CD4-positive, alpha-beta T cell (primary cell): ENCODE data around the gene LGALS13. TPM values are rescaled to one million over a fixed set of nuclear protein-coding genes. Genes with fewer than 3 reads are reported as not detected.
A peak's percentile ranks its signal among the peaks of the same experiment; 100 is the strongest.

Source experiments
- ATAC-seq: fragments of 200-7000 bp; cut with Tn5 transposase; one replicate; pipeline ENCODE4 v1.10.0; 2022; ENCODE audit warnings: mild to moderate bottlenecking; ENCODE audit not compliant: poor library complexity
- CTCF ChIA-PET: fragments of 350-600 bp; sonication (Branson Sonifier 250); formaldehyde crosslinking; loops from one replicate; lab custom pipeline; 2021; ENCODE audit warnings: antibody characterized with exemption, inconsistent platforms; lab: Charles Lee
- POLR2A ChIA-PET: fragments of 350-600 bp; sonication (Branson Sonifier 250); formaldehyde crosslinking; loops from one replicate; lab custom pipeline; 2021; ENCODE audit warnings: antibody characterized with exemption, inconsistent platforms; lab: Charles Lee
- DNase-seq, 14 experiments: peaks; one replicate each; pipeline ENCODE4 v3.0.0-alpha.2; 2013 to 2020; ENCODE audit warnings: mixed read lengths in 2 of 14
- H3K27ac ChIP-seq, 2 donors: one replicate each; pipeline versions ENCODE4 v1.5.1 to v1.7.0; 2013; ENCODE audit warnings: low read length in 2 of 2, low read depth in 1 of 2, mild to moderate bottlenecking in 1 of 2
- H3K27me3 ChIP-seq, 2 experiments: 1 replicate in 1 of 2; 2 replicates in 1 of 2; pipeline versions ENCODE4 v1.6.1 to v1.7.0; 2013; ENCODE audit warnings: low read length in 2 of 2, control low read depth in 1 of 2, mild to moderate bottlenecking in 1 of 2, moderate library complexity in 1 of 2; ENCODE audit not compliant: insufficient read depth in 2 of 2, control insufficient read depth in 1 of 2
- H3K36me3 ChIP-seq: one replicate; pipeline ENCODE4 v1.6.1; 2013; ENCODE audit warnings: low read length, control low read depth; ENCODE audit not compliant: insufficient read depth
- H3K4me1 ChIP-seq: one replicate; pipeline ENCODE4 v1.6.1; 2013; ENCODE audit warnings: low read length, control low read depth; ENCODE audit not compliant: insufficient read depth
- H3K4me3 ChIP-seq: one replicate; pipeline ENCODE4 v1.5.1; 2013; ENCODE audit warnings: mild to moderate bottlenecking, low read length, moderate library complexity
- H3K9me3 ChIP-seq, 2 experiments: 1 replicate in 1 of 2; 2 replicates in 1 of 2; pipeline versions ENCODE4 v1.6.1 to v1.7.0; 2013; ENCODE audit warnings: low read length in 2 of 2, mild to moderate bottlenecking in 2 of 2, control low read depth in 1 of 2, moderate library complexity in 1 of 2; ENCODE audit not compliant: control insufficient read depth in 1 of 2, insufficient read depth in 1 of 2
- H3K27ac Mint-ChIP-seq: one replicate; pipeline ENCODE4 v1.8.0; 2020; ENCODE audit warnings: mixed read lengths
- H3K27me3 Mint-ChIP-seq: one replicate; pipeline ENCODE4 v1.8.0; 2021; ENCODE audit warnings: mixed read lengths
- H3K36me3 Mint-ChIP-seq: one replicate; pipeline ENCODE4 v1.8.0; 2021; ENCODE audit warnings: low read depth, mixed read lengths
- H3K4me1 Mint-ChIP-seq: one replicate; pipeline ENCODE4 v1.8.0; 2021; ENCODE audit warnings: low read depth, mixed read lengths
- H3K4me3 Mint-ChIP-seq: one replicate; pipeline ENCODE4 v1.8.0; 2020; ENCODE audit warnings: mild to moderate bottlenecking, mixed read lengths
- H3K9me3 Mint-ChIP-seq: one replicate; pipeline ENCODE4 v1.8.0; 2020; ENCODE audit warnings: mixed read lengths
- intact Hi-C, 2 experiments: fragments of 100-400 bp; cut with DNase I in 1 of 2; cut with micrococcal nuclease in 1 of 2; formaldehyde crosslinking; loops; one replicate each; pipeline versions ENCODE4 v1.15.1 to v1.9.0; 2023 to 2025; cut with DNase I, micrococcal nuclease
- total RNA-seq, 174 experiments: library from RNA in 2 of 174; stranded (reverse) in 2 of 174; gene quantifications; one replicate each; pipeline ENCODE4 v1.2.3 and lab custom pipeline; 2021 to 2026
- TF ChIP-seq, protein P1 (sequence below): fragments of 200-600 bp; IDR thresholded peaks from one replicate; pipeline ENCODE4 v1.8.0; 2022; ENCODE audit warnings: antibody characterized with exemption, mild to moderate bottlenecking

LGALS13 gene
- total RNA-seq, 2 experiments from 2014 or later = not detected

DNA sequence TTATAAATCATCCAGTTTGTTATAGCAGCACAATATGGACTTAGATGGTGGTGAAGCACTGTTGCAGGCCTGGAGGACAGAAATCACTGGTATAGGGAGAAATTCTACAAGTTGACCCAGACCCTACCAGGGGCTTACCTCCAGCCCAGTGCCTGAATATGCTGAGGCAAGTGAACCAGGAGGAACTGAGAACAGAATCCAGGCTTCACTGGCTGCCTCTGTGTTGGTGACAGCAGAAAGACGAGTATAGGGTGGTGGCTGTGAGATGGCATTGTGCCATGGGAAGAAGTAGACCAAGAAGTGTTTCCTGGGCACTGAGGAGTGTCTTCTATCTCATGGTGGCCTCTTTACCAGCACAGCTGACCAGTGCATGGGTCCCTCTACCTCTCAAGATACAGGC lies 46.4 kb upstream of the LGALS13 start:
- Histone ChIP-seq H3K27ac (no peak overlapping the region), H3K4me1 (peaks cover 14% of the 10 kb centered on the region), H3K9me3 (no peaks in the 10 kb centered on the region), H3K36me3 (no peaks in the 10 kb centered on the region), H3K4me3 (no peak overlapping the region), H3K27me3 (no peaks in the 10 kb centered on the region)
- Mint-ChIP-seq H3K4me1 (peaks cover 14% of the 10 kb centered on the region), H3K27me3 (no peaks in the 10 kb centered on the region), H3K9me3 (no peaks in the 10 kb centered on the region), H3K4me3 (no peak overlapping the region), H3K27ac (no peak overlapping the region), H3K36me3 (no peaks in the 10 kb centered on the region)
- ATAC-seq (no peak), DNase-seq (no peak)
- TF ChIP-seq, protein P1, sequence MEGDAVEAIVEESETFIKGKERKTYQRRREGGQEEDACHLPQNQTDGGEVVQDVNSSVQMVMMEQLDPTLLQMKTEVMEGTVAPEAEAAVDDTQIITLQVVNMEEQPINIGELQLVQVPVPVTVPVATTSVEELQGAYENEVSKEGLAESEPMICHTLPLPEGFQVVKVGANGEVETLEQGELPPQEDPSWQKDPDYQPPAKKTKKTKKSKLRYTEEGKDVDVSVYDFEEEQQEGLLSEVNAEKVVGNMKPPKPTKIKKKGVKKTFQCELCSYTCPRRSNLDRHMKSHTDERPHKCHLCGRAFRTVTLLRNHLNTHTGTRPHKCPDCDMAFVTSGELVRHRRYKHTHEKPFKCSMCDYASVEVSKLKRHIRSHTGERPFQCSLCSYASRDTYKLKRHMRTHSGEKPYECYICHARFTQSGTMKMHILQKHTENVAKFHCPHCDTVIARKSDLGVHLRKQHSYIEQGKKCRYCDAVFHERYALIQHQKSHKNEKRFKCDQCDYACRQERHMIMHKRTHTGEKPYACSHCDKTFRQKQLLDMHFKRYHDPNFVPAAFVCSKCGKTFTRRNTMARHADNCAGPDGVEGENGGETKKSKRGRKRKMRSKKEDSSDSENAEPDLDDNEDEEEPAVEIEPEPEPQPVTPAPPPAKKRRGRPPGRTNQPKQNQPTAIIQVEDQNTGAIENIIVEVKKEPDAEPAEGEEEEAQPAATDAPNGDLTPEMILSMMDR = no peak
- ChIA-PET POLR2A (no interaction called here), CTCF (no interaction called here)
- intact Hi-C loops = loop anchor here in 1 of 2 experiments (10.0 kb wide), 1 partner anchor 289 kb away; the partner anchor contains the start of gene FBL

DNA sequence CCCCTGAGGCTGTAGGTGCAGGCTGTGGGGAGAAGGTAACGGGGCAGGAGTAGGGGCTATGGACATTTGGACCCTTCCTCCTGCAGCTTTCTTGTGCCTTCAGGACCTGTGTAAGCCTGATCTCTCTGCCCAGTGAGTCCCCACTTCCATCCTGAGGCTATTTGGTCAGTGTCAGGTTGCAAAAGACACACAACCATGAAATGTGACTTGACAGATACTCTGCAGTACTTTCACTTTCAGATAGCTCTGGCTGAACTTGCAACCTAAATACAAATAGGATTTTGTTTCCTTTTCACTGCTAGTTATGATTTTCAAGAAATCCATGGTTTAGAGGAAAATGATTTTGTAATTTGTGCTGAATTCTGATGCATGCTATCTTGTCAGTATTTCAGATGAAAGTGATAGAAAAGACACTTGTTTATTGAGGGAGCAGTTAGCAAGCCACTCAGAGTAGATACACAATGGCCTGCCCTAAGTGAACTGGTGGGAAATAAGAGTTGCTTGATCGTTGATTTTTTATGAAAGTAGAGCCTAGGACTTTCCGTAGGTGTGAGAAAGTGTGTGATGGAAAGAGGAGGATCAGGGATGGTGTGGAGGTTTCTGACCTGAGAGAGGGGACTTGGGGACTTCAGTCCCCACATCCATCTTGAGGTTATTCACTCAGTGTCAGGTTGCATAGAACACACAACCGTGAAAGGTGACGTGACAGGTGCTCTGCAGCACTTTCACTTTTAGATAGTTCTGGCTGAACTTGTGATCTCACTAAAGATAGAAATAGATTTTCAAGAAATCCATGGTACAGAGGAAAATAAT lies 44.3 kb upstream of the LGALS13 start:
- peak overlapping the region; percentile 72 for H3K4me3 Mint-ChIP-seq
- H3K4me1 Mint-ChIP-seq = peaks cover 14% of the 10 kb centered on the region
- POLR2A ChIA-PET = interaction anchor here (0.7 to 1.2 kb wide), 2 partner anchors 116 to 122 kb away, joined by 3 read pairs; partner anchors contain the start of gene RPS16
- DNase-seq = peak in 5 of 14 experiments; percentile 13 to 67 (median 54)
- Histone ChIP-seq H3K27ac (peak overlapping the region; percentile 26 to 43), H3K4me1 (peaks cover 14% of the 10 kb centered on the region), H3K4me3 (peak overlapping the region; percentile 36), H3K9me3 (no peaks in the 10 kb centered on the region), H3K27me3 (no peaks in the 10 kb centered on the region), H3K36me3 (no peaks in the 10 kb centered on the region)
- no peaks in the 10 kb centered on the region for H3K27me3 Mint-ChIP-seq
- TF ChIP-seq, protein P1 = no peak
- no peaks in the 10 kb centered on the region for H3K9me3 Mint-ChIP-seq
- peak; percentile 83 for ATAC-seq
- H3K27ac Mint-ChIP-seq = peak overlapping the region; percentile 80
- CTCF ChIA-PET = no interaction called here
- intact Hi-C loops = loop anchor here in 1 of 2 experiments (10.0 kb wide), 1 partner anchor 287 kb away; the partner anchor contains the start of gene FBL
- no peaks in the 10 kb centered on the region for H3K36me3 Mint-ChIP-seq

DNA sequence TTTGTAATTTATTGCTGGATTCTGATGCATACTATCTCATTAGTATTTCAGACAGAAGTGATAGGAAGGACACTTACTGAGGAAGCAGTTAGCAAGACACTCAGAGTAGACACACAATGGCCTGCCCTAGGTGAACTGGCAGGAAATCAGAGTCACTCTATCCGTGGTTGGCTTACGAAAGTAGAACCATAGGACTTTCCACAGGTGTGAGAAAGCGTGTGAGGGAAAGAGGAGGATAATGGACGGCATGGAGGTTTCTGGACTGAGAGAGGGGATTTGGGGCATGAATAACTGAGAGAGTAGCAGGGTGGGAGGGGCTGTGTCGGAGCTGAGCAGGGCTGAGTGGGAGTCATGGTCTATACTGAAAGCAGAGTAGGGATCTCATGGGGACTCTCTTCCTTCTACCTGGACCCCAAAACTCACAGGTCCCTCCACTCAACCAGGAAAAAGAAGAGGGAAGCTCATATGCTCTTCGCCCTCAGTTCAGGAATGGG lies 43.7 kb upstream of the LGALS13 start:
- peak overlapping the region; percentile 80 for H3K27ac Mint-ChIP-seq

More for the DNA sequence above, 43.7 kb upstream of the LGALS13 start:
- Mint-ChIP-seq H3K36me3 (no peaks in the 10 kb centered on the region), H3K4me1 (peaks cover 14% of the 10 kb centered on the region), H3K9me3 (no peaks in the 10 kb centered on the region), H3K4me3 (peak overlapping the region; percentile 72), H3K27me3 (no peaks in the 10 kb centered on the region)
- H3K4me3 ChIP-seq = peak overlapping the region; percentile 36
- no peaks in the 10 kb centered on the region for H3K9me3 ChIP-seq
- H3K36me3 ChIP-seq = no peaks in the 10 kb centered on the region
- peaks cover 14% of the 10 kb centered on the region for H3K4me1 ChIP-seq
- peak in 5 of 14 experiments; percentile 10 to 68 (median 46) for DNase-seq
- intact Hi-C loops = loop anchor here in 1 of 2 experiments (10.0 kb wide), 1 partner anchor 286 kb away; the partner anchor contains the start of gene FBL
- ChIA-PET POLR2A (no interaction called here), CTCF (no interaction called here)
- peak; percentile 78 for ATAC-seq
- H3K27me3 ChIP-seq = no peaks in the 10 kb centered on the region
- TF ChIP-seq, protein P1 = no peak
- peak overlapping the region; percentile 26 to 43 for H3K27ac ChIP-seq
